Ishikawa (cell line): ENCODE data around the gene TET3.

Experiments used
- EGR1 ChIP-seq: IDR thresholded peaks from 2 replicates; pipeline ENCODE4 v1.6.1; 2012
- EP300 ChIP-seq: IDR thresholded peaks from 2 replicates; pipeline ENCODE4 v1.6.1; 2012; ENCODE audit warnings: borderline replicate concordance
- YY1 ChIP-seq: IDR thresholded peaks from 2 replicates; pipeline ENCODE4 v1.6.1; 2012; ENCODE audit warnings: low read depth
- TF ChIP-seq, protein P1 (sequence below): IDR thresholded peaks from 2 replicates; pipeline ENCODE4 v1.6.1; 2012; ENCODE audit warnings: low read depth, mild to moderate bottlenecking

DNA sequence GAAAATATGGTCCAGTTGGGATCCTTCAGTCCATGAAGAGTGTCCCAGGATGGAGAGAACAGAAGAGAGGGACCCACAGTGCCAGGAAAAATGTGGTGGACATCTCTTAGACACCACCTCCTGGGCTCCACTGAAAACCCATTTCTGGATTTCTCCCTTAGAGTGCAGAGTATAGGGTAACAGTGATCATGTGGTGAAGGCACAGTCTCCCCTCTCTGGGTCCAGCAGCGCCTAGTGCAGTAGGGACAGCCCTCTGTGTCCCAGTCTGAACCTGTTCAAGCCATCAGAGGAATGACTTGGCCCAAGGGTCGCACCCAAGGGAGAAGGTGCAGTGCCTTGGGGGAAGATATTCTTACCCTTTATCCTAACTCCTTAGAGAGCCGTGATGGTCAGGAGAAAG is 30.1 kb downstream of the TET3 start:
- TF ChIP-seq, protein P1, sequence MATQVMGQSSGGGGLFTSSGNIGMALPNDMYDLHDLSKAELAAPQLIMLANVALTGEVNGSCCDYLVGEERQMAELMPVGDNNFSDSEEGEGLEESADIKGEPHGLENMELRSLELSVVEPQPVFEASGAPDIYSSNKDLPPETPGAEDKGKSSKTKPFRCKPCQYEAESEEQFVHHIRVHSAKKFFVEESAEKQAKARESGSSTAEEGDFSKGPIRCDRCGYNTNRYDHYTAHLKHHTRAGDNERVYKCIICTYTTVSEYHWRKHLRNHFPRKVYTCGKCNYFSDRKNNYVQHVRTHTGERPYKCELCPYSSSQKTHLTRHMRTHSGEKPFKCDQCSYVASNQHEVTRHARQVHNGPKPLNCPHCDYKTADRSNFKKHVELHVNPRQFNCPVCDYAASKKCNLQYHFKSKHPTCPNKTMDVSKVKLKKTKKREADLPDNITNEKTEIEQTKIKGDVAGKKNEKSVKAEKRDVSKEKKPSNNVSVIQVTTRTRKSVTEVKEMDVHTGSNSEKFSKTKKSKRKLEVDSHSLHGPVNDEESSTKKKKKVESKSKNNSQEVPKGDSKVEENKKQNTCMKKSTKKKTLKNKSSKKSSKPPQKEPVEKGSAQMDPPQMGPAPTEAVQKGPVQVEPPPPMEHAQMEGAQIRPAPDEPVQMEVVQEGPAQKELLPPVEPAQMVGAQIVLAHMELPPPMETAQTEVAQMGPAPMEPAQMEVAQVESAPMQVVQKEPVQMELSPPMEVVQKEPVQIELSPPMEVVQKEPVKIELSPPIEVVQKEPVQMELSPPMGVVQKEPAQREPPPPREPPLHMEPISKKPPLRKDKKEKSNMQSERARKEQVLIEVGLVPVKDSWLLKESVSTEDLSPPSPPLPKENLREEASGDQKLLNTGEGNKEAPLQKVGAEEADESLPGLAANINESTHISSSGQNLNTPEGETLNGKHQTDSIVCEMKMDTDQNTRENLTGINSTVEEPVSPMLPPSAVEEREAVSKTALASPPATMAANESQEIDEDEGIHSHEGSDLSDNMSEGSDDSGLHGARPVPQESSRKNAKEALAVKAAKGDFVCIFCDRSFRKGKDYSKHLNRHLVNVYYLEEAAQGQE, result no peak
- TF ChIP-seq EGR1, result no peak
- TF ChIP-seq YY1, result no peak
- no peak for TF ChIP-seq EP300
